GM23338 (cell line): ENCODE data around the gene HSPBP1. TPM values are rescaled to one million over a fixed set of nuclear protein-coding genes. Genes with fewer than 3 reads are reported as not detected.

Experiments
- ATAC-seq: fragments of 200-7000 bp; cut with Tn5 transposase; 3 replicates; pipeline ENCODE4 v1.9.1; 2020
- DNase-seq: peaks from one replicate; pipeline ENCODE4 v3.0.0-alpha.2; 2015; ENCODE audit warnings: low spot score
- H2AFZ ChIP-seq: fragments of 200-600 bp; sonication (generic); 2 replicates; pipeline ENCODE4 v1.8.0; 2016; ENCODE audit warnings: antibody characterized with exemption, mild to moderate bottlenecking, moderate library complexity
- H3F3A ChIP-seq: fragments of 200-600 bp; sonication (generic); replicated peaks from 2 replicates; pipeline ENCODE4 v1.8.0; 2017; ENCODE audit warnings: antibody characterized with exemption, mixed run types, low read depth
- H3K27ac ChIP-seq: fragments of 200-600 bp; sonication (generic); 2 replicates; pipeline ENCODE4 v1.6.1; 2016; ENCODE audit warnings: low read depth
- H3K27me3 ChIP-seq: fragments of 200-600 bp; sonication (generic); 2 replicates; pipeline ENCODE4 v1.8.0; 2016; ENCODE audit warnings: mild to moderate bottlenecking, mixed run types, moderate library complexity; ENCODE audit not compliant: insufficient read depth
- H3K36me3 ChIP-seq: fragments of 200-600 bp; sonication (generic); 2 replicates; pipeline ENCODE4 v1.8.0; 2016; ENCODE audit warnings: mild to moderate bottlenecking; ENCODE audit not compliant: insufficient read depth
- H3K4me1 ChIP-seq: fragments of 200-600 bp; sonication (generic); 2 replicates; pipeline ENCODE4 v1.8.0; 2016; ENCODE audit warnings: mild to moderate bottlenecking, moderate library complexity; ENCODE audit not compliant: insufficient read depth
- H3K4me2 ChIP-seq: fragments of 200-600 bp; sonication (generic); 2 replicates; pipeline ENCODE4 v1.7.1; 2017; ENCODE audit warnings: mixed run types
- H3K4me3 ChIP-seq: fragments of 200-600 bp; sonication (generic); 2 replicates; pipeline ENCODE4 v1.6.1; 2016; ENCODE audit warnings: mixed run types
- H3K79me2 ChIP-seq: fragments of 200-600 bp; sonication (generic); replicated peaks from 2 replicates; pipeline ENCODE4 v1.8.0; 2017; ENCODE audit warnings: mild to moderate bottlenecking; ENCODE audit not compliant: insufficient read depth
- H3K9me2 ChIP-seq: fragments of 200-600 bp; sonication (generic); 2 replicates; pipeline ENCODE4 v1.8.0; 2017; ENCODE audit not compliant: insufficient read depth
- H4K20me1 ChIP-seq: fragments of 200-600 bp; sonication (generic); replicated peaks from 2 replicates; pipeline ENCODE4 v1.8.0; 2017; ENCODE audit warnings: mild to moderate bottlenecking; ENCODE audit not compliant: insufficient read depth
- H3K27ac Mint-ChIP-seq: 2 replicates; pipeline ENCODE4 v1.8.0; 2020; ENCODE audit warnings: inconsistent platforms, mild to moderate bottlenecking, moderate library complexity, mixed read lengths
- H3K27me3 Mint-ChIP-seq: 3 replicates; pipeline ENCODE4 v1.8.0; 2022; ENCODE audit warnings: low read depth, mild to moderate bottlenecking, moderate library complexity, mixed read lengths, inconsistent platforms; ENCODE audit not compliant: insufficient read depth, poor library complexity
- H3K36me3 Mint-ChIP-seq: 3 replicates; pipeline ENCODE4 v1.8.0; 2021; ENCODE audit warnings: low read depth, mild to moderate bottlenecking, inconsistent platforms, moderate library complexity, mixed read lengths
- H3K4me1 Mint-ChIP-seq: 3 replicates; pipeline ENCODE4 v1.8.0; 2020; ENCODE audit warnings: mild to moderate bottlenecking, inconsistent platforms, mixed read lengths
- H3K4me3 Mint-ChIP-seq: 3 replicates; pipeline ENCODE4 v1.8.0; 2021; ENCODE audit warnings: moderate library complexity, mild to moderate bottlenecking, inconsistent platforms, mixed read lengths
- H3K9me3 Mint-ChIP-seq: 3 replicates; pipeline ENCODE4 v1.8.0; 2020; ENCODE audit warnings: moderate library complexity, mild to moderate bottlenecking, inconsistent platforms, mixed read lengths
- CREB1 ChIP-seq: fragments of 250-450 bp; sonication (Bioruptor Pico); IDR thresholded peaks from 2 replicates; pipeline ENCODE4 v1.5.0; 2020; ENCODE audit warnings: low read depth, mild to moderate bottlenecking, moderate library complexity
- CTCF ChIP-seq, 2 experiments: fragments of 200-600 bp in 1 of 2; sonication (generic) in 1 of 2; conservative IDR thresholded peaks; 2 replicates each; pipeline versions ENCODE4 v1.5.1 to v1.6.1; 2016 to 2017; ENCODE audit warnings: antibody characterized with exemption in 2 of 2, low read depth in 2 of 2, mild to moderate bottlenecking in 2 of 2, moderate library complexity in 1 of 2
- ETS1 ChIP-seq: IDR thresholded peaks from 2 replicates; pipeline ENCODE4 v1.6.1; 2016; ENCODE audit warnings: antibody characterized with exemption
- JUNB ChIP-seq: IDR thresholded peaks from one replicate; pipeline ENCODE4 v1.6.1; 2016; ENCODE audit warnings: antibody characterized with exemption; ENCODE audit not compliant: unreplicated experiment
- NANOG ChIP-seq: IDR thresholded peaks from 2 replicates; pipeline ENCODE4 v1.6.1; 2016; ENCODE audit warnings: antibody characterized with exemption, borderline replicate concordance
- POLR2AphosphoS5 ChIP-seq: IDR thresholded peaks from 2 replicates; pipeline ENCODE4 v1.6.1; 2016; ENCODE audit warnings: antibody characterized with exemption, low read depth
- ZNF114 ChIP-seq: fragments of 250-450 bp; sonication (Bioruptor Pico); IDR thresholded peaks from 2 replicates; pipeline ENCODE4 v1.5.0; 2020; ENCODE audit warnings: mild to moderate bottlenecking, moderate library complexity
- ZNF331 ChIP-seq: fragments of 250-450 bp; sonication (Bioruptor Pico); IDR thresholded peaks from 2 replicates; pipeline ENCODE4 v1.5.0; 2020; ENCODE audit warnings: low read depth, mild to moderate bottlenecking, moderate library complexity
- polyA plus RNA-seq: library from polyadenylated mRNA; unstranded; fragments of >200 nt; fragmentation: Nextera tagmentation; extraction: Ambion mirVana; gene quantifications from 2 replicates; pipeline ENCODE4 v1.2.1, GENCODE V29; 2016
- total RNA-seq: library from RNA; depleted of rRNA; stranded (reverse); fragments of >200 nt; shearing (Covaris generic); gene quantifications from 2 replicates; pipeline ENCODE4 v1.2.3, GENCODE V29; 2014

HSPBP1 gene
- total and polyA plus RNA-seq, 2 experiments from 2014 or later: 83.6 to 91.1 TPM

GRCh38 chr19:55315956-55316525 lies 36.1 kb upstream of the HSPBP1 start (continued):
- no peak for TF ChIP-seq CTCF (conservative IDR thresholded peaks at IDR 0.05; ENCODE audit: low read depth in 2 of 2)
- no peak for TF ChIP-seq POLR2AphosphoS5
- no peak for TF ChIP-seq ZNF114 (CRISPR knock-in tag)
- no peak for TF ChIP-seq JUNB
- no peak for TF ChIP-seq NANOG

- no peak overlapping the region for H2AFZ ChIP-seq
- H3K9me2 ChIP-seq: no peaks in the 10 kb centered on the region
- H3F3A ChIP-seq: no peaks in the 10 kb centered on the region; the same call in 1 of the 2 replicates
- no peak overlapping the region for H3K27ac ChIP-seq
- no peaks in the 10 kb centered on the region for H3K36me3 ChIP-seq
- H3K27ac Mint-ChIP-seq: no peak overlapping the region
- H4K20me1 ChIP-seq: no peaks in the 10 kb centered on the region; the same call in 1 of the 2 replicates
- no peak; the same call in 2 of the 3 replicates for ATAC-seq
- no peak overlapping the region for H3K4me2 ChIP-seq
- H3K27me3 ChIP-seq: no peaks in the 10 kb centered on the region
- peaks cover 8% of the 10 kb centered on the region for H3K36me3 Mint-ChIP-seq
- no peak overlapping the region for H3K4me3 Mint-ChIP-seq
- no peak overlapping the region for H3K4me3 ChIP-seq
- H3K27me3 Mint-ChIP-seq: peaks cover 9% of the 10 kb centered on the region
- peaks cover 5% of the 10 kb centered on the region; the same call in 1 of the 2 replicates for H3K4me1 ChIP-seq
- H3K4me1 Mint-ChIP-seq: peaks cover 6% of the 10 kb centered on the region
- no peaks in the 10 kb centered on the region for H3K79me2 ChIP-seq
- no peak for TF ChIP-seq CTCF (conservative IDR thresholded peaks at IDR 0.05; ENCODE audit: low read depth in 2 of 2)
- no peak for TF ChIP-seq JUNB
- TF ChIP-seq ETS1: no peak
- no peak for TF ChIP-seq CREB1
- TF ChIP-seq NANOG: no peak
- TF ChIP-seq POLR2AphosphoS5: no peak
- TF ChIP-seq ZNF331 (CRISPR knock-in tag): no peak
- no peak for DNase-seq
- H3K9me3 Mint-ChIP-seq: no peaks in the 10 kb centered on the region
Observed at GRCh38 chr19:55314396-55314795, 34.5 kb upstream of the HSPBP1 start.
